ENCODE data around the gene LETM1. TPM values are rescaled to one million over a fixed set of nuclear protein-coding genes. Genes with fewer than 3 reads are reported as not detected.

LETM1 gene
- total RNA-seq, 1 donor from 2014 or later: 92.3 TPM

GRCh38 chr4:1825326-1825725, 30.6 kb downstream of the LETM1 start:
- DNase-seq: no peak

- DNase-seq: no peak
Measured at GRCh38 chr4:1824746-1825145, 31.2 kb downstream of the LETM1 start.

- DNase-seq: no peak
Measured at GRCh38 chr4:1823545-1823932, 32.4 kb downstream of the LETM1 start.

- DNase-seq: no peak
Measured at GRCh38 chr4:1822568-1823544, 33.1 kb downstream of the LETM1 start.

GRCh38 chr4:1821679-1822567, 34.0 kb downstream of the LETM1 start:
- DNase-seq: no peak

GRCh38 chr4:1819816-1820215, 36.1 kb downstream of the LETM1 start:
- no peak for DNase-seq

GRCh38 chr4:1819284-1819683, 36.7 kb downstream of the LETM1 start:
- no peak for DNase-seq

GRCh38 chr4:1815997-1816860, 39.7 kb downstream of the LETM1 start:
- DNase-seq: no peak

- no peak for DNase-seq
Measured at GRCh38 chr4:1815096-1815996, 40.6 kb downstream of the LETM1 start.

- DNase-seq: no peak
Measured at GRCh38 chr4:1814453-1814852, 41.5 kb downstream of the LETM1 start.

GRCh38 chr4:1813915-1814314, 42.0 kb downstream of the LETM1 start:
- DNase-seq: no peak

- DNase-seq: no peak
Measured at GRCh38 chr4:1813231-1813630, 42.7 kb downstream of the LETM1 start.

GRCh38 chr4:1812720-1813119, 43.2 kb downstream of the LETM1 start:
- DNase-seq: no peak

GRCh38 chr4:1810765-1811164, 45.2 kb downstream of the LETM1 start:
- no peak for DNase-seq

GRCh38 chr4:1809754-1810502, 46.0 kb downstream of the LETM1 start:
- peak; percentile 34 for DNase-seq

GRCh38 chr4:1808851-1809753, 46.9 kb downstream of the LETM1 start:
- DNase-seq: no peak

GRCh38 chr4:1808396-1808795, 47.6 kb downstream of the LETM1 start:
- DNase-seq: no peak

GRCh38 chr4:1807332-1807777, 48.6 kb downstream of the LETM1 start:
- DNase-seq: no peak

Data from occipital lobe (tissue), 2 donors.